HCT116 (cell line): Measurements from ENCODE around the gene CCDC195. TPM values are rescaled to one million over a fixed set of nuclear protein-coding genes. Genes with fewer than 3 reads are reported as not detected.
"Not testable (repeated sequence)": the region's sequence is repeated elsewhere in the genome, so short reads cannot be mapped to it uniquely, and the experiment has no call there.

Experiments used
- ATAC-seq: fragments of 200-7000 bp; cut with Tn5 transposase; 2 replicates; pipeline ENCODE4 v1.9.1; 2020; ENCODE audit warnings: mild to moderate bottlenecking, moderate library complexity
- BruUV-seq: library from RNA; stranded (reverse); fragments of 400-500 nt; replicated peaks from 2 replicates; lab custom pipeline; 2021; lab: Mats Ljungman, UMichigan
- CTCF ChIA-PET: fragments of 300-600 bp; sonication (Branson Sonifier 250); formaldehyde crosslinking; loops from one replicate; lab custom pipeline; 2021; ENCODE audit warnings: antibody characterized with exemption; lab: Charles Lee
- POLR2A ChIA-PET: fragments of 300-600, 350-600 bp; sonication (Branson Sonifier 250); formaldehyde crosslinking; loops from one replicate; lab custom pipeline; 2021; ENCODE audit warnings: antibody characterized with exemption; lab: Charles Lee
- RAD21 ChIA-PET, 2 experiments: fragments of 300-600 bp; sonication (Branson Sonifier 250); formaldehyde crosslinking; loops; one replicate each; lab custom pipeline; 2023; ENCODE audit warnings: low total read pairs in 2 of 2; ENCODE audit not compliant: uncharacterized antibody in 2 of 2, unreplicated experiment in 2 of 2, low non-redundant PET in 1 of 2; lab: Charles Lee
- DNase-seq: peaks from one replicate; pipeline ENCODE4 v3.0.0-alpha.2; 2010; ENCODE audit warnings: low read depth, low spot score
- H2AFZ ChIP-seq: fragments of 200-600 bp; shearing (Covaris generic), sonication (generic); 2 replicates; pipeline ENCODE4 v1.6.1; 2017; ENCODE audit warnings: low read depth, mixed run types, mixed read lengths, antibody characterized with exemption, low read length; ENCODE audit not compliant: poor library complexity, severe bottlenecking
- H3K27ac ChIP-seq: 2 replicates; pipeline ENCODE4 v1.5.1; 2012; ENCODE audit warnings: low read depth, low read length
- H3K27me3 ChIP-seq: fragments of 200-600 bp; sonication (generic); 2 replicates; pipeline ENCODE4 v1.6.1; 2016; ENCODE audit warnings: mixed run types, low read length, mixed read lengths; ENCODE audit not compliant: insufficient read depth
- H3K36me3 ChIP-seq, 2 experiments: fragments of 200-500 bp in 1 of 2; fragments of 200-600 bp in 1 of 2; sonication (Bioruptor generic) in 1 of 2; sonication (generic) in 1 of 2; 2 replicates each; pipeline versions ENCODE4 v1.5.1 to v1.6.1; 2014 to 2016; ENCODE audit warnings: low read length in 2 of 2, inconsistent platforms in 1 of 2, mixed read lengths in 1 of 2, mixed run types in 1 of 2; ENCODE audit not compliant: insufficient read depth in 2 of 2, control insufficient read depth in 1 of 2
- H3K4me1 ChIP-seq, 2 experiments: fragments of 200-600 bp in 1 of 2; sonication (generic) in 1 of 2; 2 replicates each; pipeline versions ENCODE4 v1.5.1 to v1.6.1; 2012 to 2017; ENCODE audit warnings: low read length in 2 of 2, inconsistent platforms in 1 of 2, mild to moderate bottlenecking in 1 of 2, mixed read lengths in 1 of 2, mixed run types in 1 of 2, moderate library complexity in 1 of 2; ENCODE audit not compliant: insufficient read depth in 2 of 2, control insufficient read depth in 1 of 2
- H3K4me2 ChIP-seq: fragments of 200-600 bp; sonication (generic); 2 replicates; pipeline ENCODE4 v1.6.1; 2017; ENCODE audit warnings: mixed run types, low read length, mixed read lengths
- H3K4me3 ChIP-seq, 2 experiments: fragments of 200-600 bp in 1 of 2; sonication (generic) in 1 of 2; replicated peaks in 1 of 2; 2 replicates each; pipeline ENCODE4 v1.5.1; 2011 to 2016; ENCODE audit warnings: low read length in 2 of 2, control low read depth in 1 of 2, low read depth in 1 of 2, mild to moderate bottlenecking in 1 of 2, mixed read lengths in 1 of 2, mixed run types in 1 of 2
- H3K79me2 ChIP-seq: fragments of 200-600 bp; sonication (generic); 2 replicates; pipeline ENCODE4 v1.6.1; 2017; ENCODE audit warnings: mild to moderate bottlenecking, mixed run types, low read length, moderate library complexity, mixed read lengths; ENCODE audit not compliant: insufficient read depth
- H3K9ac ChIP-seq: fragments of 200-600 bp; sonication (generic); 2 replicates; pipeline ENCODE4 v1.6.1; 2016; ENCODE audit warnings: low read length, mixed read lengths
- H3K9me2 ChIP-seq: fragments of 200-600 bp; sonication (generic), shearing (Covaris generic); 2 replicates; pipeline ENCODE4 v1.6.1; 2017; ENCODE audit warnings: mixed run types, mild to moderate bottlenecking, moderate library complexity; ENCODE audit not compliant: insufficient read depth
- H3K9me3 ChIP-seq, 2 experiments: fragments of 200-500 bp in 1 of 2; fragments of 200-600 bp in 1 of 2; sonication (Bioruptor generic) in 1 of 2; sonication (generic) in 1 of 2; 2 replicates each; pipeline ENCODE4 v1.6.1; 2014 to 2017; ENCODE audit warnings: low read length in 2 of 2, mixed read lengths in 2 of 2, inconsistent platforms in 1 of 2, low read depth in 1 of 2, mild to moderate bottlenecking in 1 of 2, mixed run types in 1 of 2, moderate library complexity in 1 of 2; ENCODE audit not compliant: control insufficient read depth in 1 of 2, insufficient read depth in 1 of 2
- H4K20me1 ChIP-seq: fragments of 200-600 bp; sonication (generic), shearing (Covaris generic); 2 replicates; pipeline ENCODE4 v1.6.1; 2017; ENCODE audit warnings: mixed run types, mild to moderate bottlenecking, moderate library complexity; ENCODE audit not compliant: insufficient read depth
- CEBPB ChIP-seq: IDR thresholded peaks from 2 replicates; pipeline ENCODE4 v1.6.1; 2012; ENCODE audit warnings: low read depth
- EZH2 ChIP-seq: fragments of 200-600 bp; sonication (generic); IDR thresholded peaks from 2 replicates; pipeline ENCODE4 v1.6.1; 2017; ENCODE audit warnings: antibody characterized with exemption, mixed run types
- intact Hi-C: fragments of 100-400 bp; cut with micrococcal nuclease; formaldehyde crosslinking; loops from 2 replicates; pipeline ENCODE4 v1.10.0; 2022
- total RNA-seq: library from RNA; stranded (reverse); gene quantifications from one replicate; pipeline ENCODE4 v1.2.1, GENCODE V29; 2021; ENCODE audit not compliant: unreplicated experiment

The CCDC195 gene
- total RNA-seq, 1 experiment from 2014 or later = not detected

DNA sequence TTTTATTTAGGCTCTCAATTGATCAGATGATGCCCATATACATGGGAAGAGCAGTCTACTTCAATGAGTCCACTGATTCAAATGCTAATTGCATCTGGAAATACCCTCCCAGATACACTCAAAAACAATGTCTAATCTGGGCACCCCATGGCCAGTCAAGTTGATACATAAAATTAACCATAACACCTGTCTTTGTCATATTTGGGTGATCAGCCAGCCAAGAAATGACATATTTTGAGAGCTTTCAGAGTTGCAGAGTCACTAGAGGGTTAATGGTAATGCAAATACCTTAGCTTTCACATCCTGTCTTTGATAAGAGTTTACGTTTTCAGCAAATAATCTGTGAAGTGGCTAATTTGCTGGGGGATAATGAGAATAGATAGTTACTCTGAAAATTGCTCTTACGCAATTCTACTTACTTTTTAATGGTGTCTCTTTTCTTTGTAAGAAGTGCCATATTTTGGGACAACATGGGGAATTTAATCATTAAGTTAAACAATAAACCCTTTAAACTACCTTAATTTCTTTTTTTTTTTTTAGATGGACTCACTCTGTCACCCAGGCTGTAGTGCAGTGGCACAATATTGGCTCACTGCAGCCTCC, 49.1 kb downstream of the CCDC195 start:
- Histone ChIP-seq H3K79me2 (no peaks in the 10 kb centered on the region), H3K27ac (no peak overlapping the region), H3K36me3 (no peaks in the 10 kb centered on the region), H3K9me3 (peaks cover 0 to 6% of the 10 kb centered on the region in 2 experiments; a peak in 1 of 4 replicates), H2AFZ (no peak overlapping the region), H3K9me2 (no peaks in the 10 kb centered on the region), H3K4me3 (no peak overlapping the region), H4K20me1 (no peaks in the 10 kb centered on the region), H3K4me2 (no peak overlapping the region), H3K9ac (no peak overlapping the region), H3K4me1 (no peaks in the 10 kb centered on the region), H3K27me3 (no peaks in the 10 kb centered on the region)
- ChIA-PET CTCF (no interaction called here), RAD21 (no interaction called here), POLR2A (no interaction called here)
- no peak for DNase-seq
- no peak for TF ChIP-seq EZH2
- 0 out of 2 replicates have a peak, but pooled peaks have one; percentile 6 for TF ChIP-seq CEBPB
- ATAC-seq = no peak
- intact Hi-C loops = no loop called here
- no TSS peak for BruUV-seq

- POLR2A ChIA-PET = not testable (repeated sequence)
Measured at GRCh38 chr2:224663322-224663721, 52.8 kb downstream of the CCDC195 start.

DNA sequence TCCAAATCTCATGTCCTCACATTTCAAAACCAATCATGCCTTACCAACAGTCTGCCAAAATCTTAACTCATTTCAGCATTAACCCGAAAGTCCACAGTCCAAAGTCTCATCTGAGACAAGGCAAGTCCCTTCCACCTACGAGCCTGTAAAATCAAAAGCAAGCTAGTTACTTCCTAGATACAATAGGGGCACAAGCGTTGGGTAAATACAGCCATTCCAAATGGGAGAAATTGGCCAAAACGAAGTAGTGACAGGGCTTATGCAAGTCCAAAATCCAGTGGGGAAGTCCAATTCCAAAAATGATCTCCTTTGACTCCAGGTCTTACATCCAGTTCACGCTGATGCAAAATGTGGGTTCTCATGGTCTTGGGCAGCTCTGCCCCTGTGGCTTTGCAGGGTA, 54.5 kb downstream of the CCDC195 start:
- H3K4me2 ChIP-seq, H4K20me1 ChIP-seq, H3K27ac ChIP-seq, H2AFZ ChIP-seq, BruUV-seq, H3K9me2 ChIP-seq, POLR2A ChIA-PET, intact Hi-C loops, H3K27me3 ChIP-seq, H3K79me2 ChIP-seq, H3K9me3 ChIP-seq, DNase-seq, ATAC-seq, H3K4me3 ChIP-seq, RAD21 ChIA-PET, H3K9ac ChIP-seq, CTCF ChIA-PET, H3K4me1 ChIP-seq, H3K36me3 ChIP-seq: not testable (repeated sequence)

More at GRCh38 chr2:224663322-224663721, 52.8 kb downstream of the CCDC195 start:
- H3K27me3 ChIP-seq, RAD21 ChIA-PET, H3K9ac ChIP-seq, ATAC-seq, H3K9me2 ChIP-seq, H3K4me3 ChIP-seq, H3K79me2 ChIP-seq, H3K27ac ChIP-seq, H2AFZ ChIP-seq, H3K4me2 ChIP-seq, H3K9me3 ChIP-seq, DNase-seq, H3K4me1 ChIP-seq, BruUV-seq, H3K36me3 ChIP-seq, intact Hi-C loops, CTCF ChIA-PET, H4K20me1 ChIP-seq: not testable (repeated sequence)
